Measurements from ENCODE around the gene DENND2C.

DENND2C gene

DNA sequence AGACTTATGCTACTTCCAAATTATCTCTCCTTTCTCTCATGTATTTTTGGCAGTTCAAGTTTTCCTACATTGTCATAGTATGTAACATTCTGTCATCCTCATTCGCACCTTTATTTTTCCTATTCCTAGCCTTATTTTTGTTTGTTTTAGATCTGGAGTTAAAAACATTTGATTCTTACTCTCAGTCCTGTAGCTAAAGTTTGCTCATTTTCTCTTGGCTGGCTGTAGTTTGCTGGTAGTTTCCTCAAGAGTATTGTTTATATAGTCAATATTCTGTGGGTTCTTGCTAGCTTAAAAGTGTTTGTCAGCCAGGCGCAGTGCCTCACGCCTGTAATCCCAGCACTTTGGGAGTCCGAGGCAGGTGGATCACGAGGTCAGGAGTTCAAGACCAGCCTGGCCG is 129.0 kb downstream of the DENND2C start:
- no peak for DNase-seq

DNA sequence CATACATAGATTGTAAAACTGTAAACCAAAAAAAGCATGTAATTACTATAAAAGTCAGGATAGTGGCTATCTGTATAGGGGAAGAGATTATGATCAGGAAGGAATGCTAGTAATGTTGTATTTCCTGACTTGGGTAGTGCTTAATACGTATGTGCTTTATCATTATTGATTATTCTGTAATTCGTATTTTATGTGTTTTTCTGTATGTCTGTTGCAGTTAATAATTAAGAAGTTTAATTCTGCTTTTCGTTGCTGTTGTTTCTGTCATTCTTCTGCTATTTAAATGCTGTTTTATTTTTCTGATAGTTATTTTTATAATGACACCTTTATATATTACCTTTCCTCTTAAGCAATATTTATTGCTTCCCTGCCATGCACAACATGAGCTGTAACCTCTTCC is 129.6 kb downstream of the DENND2C start:
- DNase-seq: no peak

DNA sequence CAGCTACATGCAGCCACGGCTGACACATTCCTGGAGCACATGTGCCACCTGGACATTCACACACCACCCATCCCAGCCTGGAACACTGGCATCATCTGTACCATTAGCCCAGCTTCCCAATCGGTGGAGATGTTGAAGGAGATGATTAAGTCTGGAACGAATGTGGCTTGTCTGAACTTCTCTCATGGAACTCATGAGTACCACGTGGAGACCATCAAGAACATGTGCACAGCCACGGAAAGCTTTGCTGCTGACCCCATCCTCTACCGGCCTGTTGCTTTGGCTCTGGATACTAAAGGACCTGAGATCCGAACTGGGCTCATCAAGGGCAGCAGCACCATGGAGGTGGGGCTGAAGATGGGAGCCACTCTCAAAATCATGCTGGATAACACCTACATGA is 133.8 kb downstream of the DENND2C start:
- DNase-seq: no peak

GRCh38 chr1:114535401-114535800 is 134.4 kb downstream of the DENND2C start:
- DNase-seq: no peak
